Measurements from ENCODE around the gene EPS8. TPM values are rescaled to one million over a fixed set of nuclear protein-coding genes. Genes with fewer than 3 reads are reported as not detected.

The EPS8 gene
- total RNA-seq, 1 experiment from 2014 or later = 7.5 TPM

- no peaks in the 10 kb centered on the region for H3K27me3 Mint-ChIP-seq (ENCODE audit: low read depth)
- POLR2A ChIA-PET = no interaction called here
- no peak overlapping the region for H3K4me3 Mint-ChIP-seq
- no peak for DNase-seq (ENCODE audit: low spot score)
- peaks cover 51% of the 10 kb centered on the region for H3K9me3 Mint-ChIP-seq
- no peak overlapping the region for H3K27ac Mint-ChIP-seq
- CTCF ChIA-PET = no interaction called here
- peaks cover 4% of the 10 kb centered on the region; the same call in 1 of the 2 replicates for H3K4me1 Mint-ChIP-seq
- TF ChIP-seq ELF4 (CRISPR knock-in tag; IDR thresholded peaks at IDR 0.05; ENCODE audit: low read depth) (no peak), HMGXB4 (CRISPR knock-in tag; IDR thresholded peaks at IDR 0.05) (no peak), OVOL2 (CRISPR knock-in tag; IDR thresholded peaks at IDR 0.05; ENCODE audit: borderline replicate concordance) (no peak), ZNF671 (CRISPR knock-in tag; IDR thresholded peaks at IDR 0.05) (no peak), ZNF121 (CRISPR knock-in tag; IDR thresholded peaks at IDR 0.05) (no peak), FOXK1 (CRISPR knock-in tag; IDR thresholded peaks at IDR 0.05) (no peak), ZBTB21 (CRISPR knock-in tag; IDR thresholded peaks at IDR 0.05; ENCODE audit: borderline replicate concordance) (no peak), EMX1 (CRISPR knock-in tag; IDR thresholded peaks at IDR 0.05) (no peak), AR (CRISPR knock-in tag; IDR thresholded peaks at IDR 0.05) (no peak), SMAD4 (CRISPR knock-in tag; IDR thresholded peaks at IDR 0.05) (no peak), PREB (CRISPR knock-in tag; IDR thresholded peaks at IDR 0.05; ENCODE audit: borderline replicate concordance) (no peak), ZNF232 (CRISPR knock-in tag; IDR thresholded peaks at IDR 0.05) (no peak), ZSCAN18 (CRISPR knock-in tag; IDR thresholded peaks at IDR 0.05) (no peak), ATF1 (CRISPR knock-in tag; IDR thresholded peaks at IDR 0.05) (no peak), ZNF396 (CRISPR knock-in tag; IDR thresholded peaks at IDR 0.05; ENCODE audit: borderline replicate concordance) (no peak)
- TF ChIP-seq, protein P1, sequence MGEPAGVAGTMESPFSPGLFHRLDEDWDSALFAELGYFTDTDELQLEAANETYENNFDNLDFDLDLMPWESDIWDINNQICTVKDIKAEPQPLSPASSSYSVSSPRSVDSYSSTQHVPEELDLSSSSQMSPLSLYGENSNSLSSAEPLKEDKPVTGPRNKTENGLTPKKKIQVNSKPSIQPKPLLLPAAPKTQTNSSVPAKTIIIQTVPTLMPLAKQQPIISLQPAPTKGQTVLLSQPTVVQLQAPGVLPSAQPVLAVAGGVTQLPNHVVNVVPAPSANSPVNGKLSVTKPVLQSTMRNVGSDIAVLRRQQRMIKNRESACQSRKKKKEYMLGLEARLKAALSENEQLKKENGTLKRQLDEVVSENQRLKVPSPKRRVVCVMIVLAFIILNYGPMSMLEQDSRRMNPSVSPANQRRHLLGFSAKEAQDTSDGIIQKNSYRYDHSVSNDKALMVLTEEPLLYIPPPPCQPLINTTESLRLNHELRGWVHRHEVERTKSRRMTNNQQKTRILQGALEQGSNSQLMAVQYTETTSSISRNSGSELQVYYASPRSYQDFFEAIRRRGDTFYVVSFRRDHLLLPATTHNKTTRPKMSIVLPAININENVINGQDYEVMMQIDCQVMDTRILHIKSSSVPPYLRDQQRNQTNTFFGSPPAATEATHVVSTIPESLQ (CRISPR knock-in tag; IDR thresholded peaks at IDR 0.05) = no peak
- TF ChIP-seq, protein P2, sequence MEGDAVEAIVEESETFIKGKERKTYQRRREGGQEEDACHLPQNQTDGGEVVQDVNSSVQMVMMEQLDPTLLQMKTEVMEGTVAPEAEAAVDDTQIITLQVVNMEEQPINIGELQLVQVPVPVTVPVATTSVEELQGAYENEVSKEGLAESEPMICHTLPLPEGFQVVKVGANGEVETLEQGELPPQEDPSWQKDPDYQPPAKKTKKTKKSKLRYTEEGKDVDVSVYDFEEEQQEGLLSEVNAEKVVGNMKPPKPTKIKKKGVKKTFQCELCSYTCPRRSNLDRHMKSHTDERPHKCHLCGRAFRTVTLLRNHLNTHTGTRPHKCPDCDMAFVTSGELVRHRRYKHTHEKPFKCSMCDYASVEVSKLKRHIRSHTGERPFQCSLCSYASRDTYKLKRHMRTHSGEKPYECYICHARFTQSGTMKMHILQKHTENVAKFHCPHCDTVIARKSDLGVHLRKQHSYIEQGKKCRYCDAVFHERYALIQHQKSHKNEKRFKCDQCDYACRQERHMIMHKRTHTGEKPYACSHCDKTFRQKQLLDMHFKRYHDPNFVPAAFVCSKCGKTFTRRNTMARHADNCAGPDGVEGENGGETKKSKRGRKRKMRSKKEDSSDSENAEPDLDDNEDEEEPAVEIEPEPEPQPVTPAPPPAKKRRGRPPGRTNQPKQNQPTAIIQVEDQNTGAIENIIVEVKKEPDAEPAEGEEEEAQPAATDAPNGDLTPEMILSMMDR (IDR thresholded peaks at IDR 0.05) = no peak
- TF ChIP-seq, protein P3, sequence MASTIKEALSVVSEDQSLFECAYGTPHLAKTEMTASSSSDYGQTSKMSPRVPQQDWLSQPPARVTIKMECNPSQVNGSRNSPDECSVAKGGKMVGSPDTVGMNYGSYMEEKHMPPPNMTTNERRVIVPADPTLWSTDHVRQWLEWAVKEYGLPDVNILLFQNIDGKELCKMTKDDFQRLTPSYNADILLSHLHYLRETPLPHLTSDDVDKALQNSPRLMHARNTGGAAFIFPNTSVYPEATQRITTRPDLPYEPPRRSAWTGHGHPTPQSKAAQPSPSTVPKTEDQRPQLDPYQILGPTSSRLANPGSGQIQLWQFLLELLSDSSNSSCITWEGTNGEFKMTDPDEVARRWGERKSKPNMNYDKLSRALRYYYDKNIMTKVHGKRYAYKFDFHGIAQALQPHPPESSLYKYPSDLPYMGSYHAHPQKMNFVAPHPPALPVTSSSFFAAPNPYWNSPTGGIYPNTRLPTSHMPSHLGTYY (CRISPR knock-in tag; IDR thresholded peaks at IDR 0.05) = no peak
- TF ChIP-seq, protein P4, sequence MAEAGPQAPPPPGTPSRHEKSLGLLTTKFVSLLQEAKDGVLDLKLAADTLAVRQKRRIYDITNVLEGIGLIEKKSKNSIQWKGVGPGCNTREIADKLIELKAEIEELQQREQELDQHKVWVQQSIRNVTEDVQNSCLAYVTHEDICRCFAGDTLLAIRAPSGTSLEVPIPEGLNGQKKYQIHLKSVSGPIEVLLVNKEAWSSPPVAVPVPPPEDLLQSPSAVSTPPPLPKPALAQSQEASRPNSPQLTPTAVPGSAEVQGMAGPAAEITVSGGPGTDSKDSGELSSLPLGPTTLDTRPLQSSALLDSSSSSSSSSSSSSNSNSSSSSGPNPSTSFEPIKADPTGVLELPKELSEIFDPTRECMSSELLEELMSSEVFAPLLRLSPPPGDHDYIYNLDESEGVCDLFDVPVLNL (CRISPR knock-in tag; IDR thresholded peaks at IDR 0.05; ENCODE audit: borderline replicate concordance, low read depth) = no peak
- H3K36me3 Mint-ChIP-seq = peaks cover 24% of the 10 kb centered on the region
- no peak for ATAC-seq
Observed at GRCh38 chr12:15613981-15614380, 175.2 kb downstream of the EPS8 start.
